Mesenchymal stem cell (in vitro differentiated cells and primary cell): ENCODE measurements around the gene PAM16.

ENCODE experiments used
- DNase-seq: peaks from one replicate; pipeline ENCODE4 v3.0.0-alpha.2; 2013
- H2AFZ ChIP-seq: one replicate; pipeline ENCODE4 v1.6.1; 2013; ENCODE audit warnings: low read depth, mild to moderate bottlenecking, control low read depth, inconsistent platforms, low read length, moderate library complexity
- H2AK5ac ChIP-seq: 2 replicates; pipeline ENCODE4 v1.6.1; 2013; ENCODE audit warnings: low read length, moderate library complexity, mild to moderate bottlenecking, inconsistent platforms; ENCODE audit not compliant: severe bottlenecking
- H2BK120ac ChIP-seq: one replicate; pipeline ENCODE4 v1.6.1; 2013; ENCODE audit warnings: low read depth, mild to moderate bottlenecking, inconsistent platforms, low read length, moderate library complexity
- H2BK12ac ChIP-seq, 2 experiments: one replicate each; pipeline ENCODE4 v1.6.1; 2013; ENCODE audit warnings: inconsistent platforms in 2 of 2, low read length in 2 of 2, mild to moderate bottlenecking in 2 of 2, moderate library complexity in 2 of 2, control low read depth in 1 of 2
- H2BK15ac ChIP-seq: one replicate; pipeline ENCODE4 v1.6.1; 2013; ENCODE audit warnings: mild to moderate bottlenecking, low read depth, inconsistent platforms; ENCODE audit not compliant: poor library complexity, severe bottlenecking
- H2BK5ac ChIP-seq: 2 replicates; pipeline ENCODE4 v1.6.1; 2013; ENCODE audit warnings: low read depth, mild to moderate bottlenecking, low read length, control low read depth, inconsistent platforms; ENCODE audit not compliant: poor library complexity, severe bottlenecking
- H3K14ac ChIP-seq, 2 experiments: one replicate each; pipeline ENCODE4 v1.6.1; 2013; ENCODE audit warnings: inconsistent platforms in 2 of 2, low read length in 2 of 2, control low read depth in 1 of 2, mild to moderate bottlenecking in 1 of 2, moderate library complexity in 1 of 2
- H3K18ac ChIP-seq, 2 experiments: one replicate each; pipeline ENCODE4 v1.6.1; 2013; ENCODE audit warnings: inconsistent platforms in 2 of 2, low read length in 2 of 2, control low read depth in 1 of 2, low read depth in 1 of 2, mild to moderate bottlenecking in 1 of 2
- H3K23ac ChIP-seq, 2 experiments: one replicate each; pipeline ENCODE4 v1.6.1; 2013; ENCODE audit warnings: inconsistent platforms in 2 of 2, low read length in 2 of 2, mild to moderate bottlenecking in 2 of 2, moderate library complexity in 2 of 2, control low read depth in 1 of 2
- H3K27ac ChIP-seq: 2 replicates; pipeline ENCODE4 v1.5.1; 2013; ENCODE audit warnings: mild to moderate bottlenecking, moderate library complexity, low read length, control low read depth, inconsistent platforms; ENCODE audit not compliant: poor library complexity, severe bottlenecking
- H3K27me3 ChIP-seq, 2 experiments: 2 replicates each; pipeline versions ENCODE4 v1.6.1 to v1.7.0; 2013; ENCODE audit warnings: low read length in 2 of 2, mild to moderate bottlenecking in 2 of 2, moderate library complexity in 2 of 2, control low read depth in 1 of 2, inconsistent platforms in 1 of 2; ENCODE audit not compliant: control insufficient read depth in 1 of 2, insufficient read depth in 1 of 2
- H3K36me3 ChIP-seq, 2 experiments: 2 replicates each; pipeline versions ENCODE4 v1.6.1 to v1.7.0; 2013; ENCODE audit warnings: low read length in 2 of 2, control low read depth in 1 of 2, inconsistent platforms in 1 of 2, low read depth in 1 of 2, mild to moderate bottlenecking in 1 of 2; ENCODE audit not compliant: insufficient read depth in 2 of 2, control insufficient read depth in 1 of 2
- H3K4ac ChIP-seq, 2 experiments: one replicate each; pipeline ENCODE4 v1.6.1; 2013; ENCODE audit warnings: inconsistent platforms in 2 of 2, low read length in 2 of 2, mild to moderate bottlenecking in 2 of 2, moderate library complexity in 2 of 2, control low read depth in 1 of 2, low read depth in 1 of 2
- H3K4me1 ChIP-seq: 2 replicates; pipeline ENCODE4 v1.6.1; 2013; ENCODE audit warnings: low read depth, low read length, control low read depth; ENCODE audit not compliant: control insufficient read depth, insufficient read depth
- H3K4me2 ChIP-seq: 2 replicates; pipeline ENCODE4 v1.6.1; 2013; ENCODE audit warnings: low read length, mild to moderate bottlenecking, inconsistent platforms; ENCODE audit not compliant: poor library complexity, severe bottlenecking
- H3K4me3 ChIP-seq, 2 experiments: 2 replicates each; pipeline versions ENCODE4 v1.5.1 to v1.7.0; 2013; ENCODE audit warnings: low read length in 2 of 2, mild to moderate bottlenecking in 2 of 2, control low read depth in 1 of 2, low read depth in 1 of 2; ENCODE audit not compliant: insufficient read depth in 1 of 2
- H3K79me1 ChIP-seq: replicated peaks from 2 replicates; pipeline ENCODE4 v1.6.1; 2013; ENCODE audit warnings: mild to moderate bottlenecking, control low read depth, low read length, inconsistent platforms; ENCODE audit not compliant: poor library complexity, severe bottlenecking
- H3K9ac ChIP-seq: 2 replicates; pipeline ENCODE4 v1.7.0; 2013; ENCODE audit warnings: mild to moderate bottlenecking, low read length, moderate library complexity
- H3K9me3 ChIP-seq: 2 replicates; pipeline ENCODE4 v1.7.0; 2013; ENCODE audit warnings: mild to moderate bottlenecking, low read length; ENCODE audit not compliant: control insufficient read depth
- H4K8ac ChIP-seq: one replicate; pipeline ENCODE4 v1.6.1; 2013; ENCODE audit warnings: inconsistent platforms, mild to moderate bottlenecking, low read length, moderate library complexity
- H4K91ac ChIP-seq: one replicate; pipeline ENCODE4 v1.6.1; 2013; ENCODE audit warnings: mild to moderate bottlenecking, low read length, inconsistent platforms
- WGBS: methylation state at CpG from one replicate; pipeline ENCODE4 v1.1.7; 2013; ENCODE audit warnings: mixed read lengths; 5-methylcytosine and 5-hydroxymethylcytosine counted together

PAM16 gene

GRCh38 chr16:4324492-4325252, 26.4 kb downstream of the PAM16 start:
- H3K27me3 ChIP-seq = no peaks in the 10 kb centered on the region
- peak overlapping the region; percentile 14 for H3K27ac ChIP-seq
- peak overlapping the region; percentile 52 for H4K91ac ChIP-seq
- peak overlapping the region; percentile 82 for H2BK15ac ChIP-seq
- peak overlapping the region; percentile 59 for H3K9ac ChIP-seq
- H2AK5ac ChIP-seq = no peak overlapping the region
- H3K36me3 ChIP-seq = peaks cover 0 to 26% of the 10 kb centered on the region in 2 experiments
- H2AFZ ChIP-seq = no peak overlapping the region
- DNase-seq = no peak
- H2BK5ac ChIP-seq = no peak overlapping the region
- H3K4me1 ChIP-seq = peaks cover 83% of the 10 kb centered on the region
- 91% methylated on average over 22 of the region's 22 CpGs for WGBS
- no peaks in the 10 kb centered on the region for H3K9me3 ChIP-seq
- peak overlapping the region in 1 of 2 experiments; percentile 87 for H3K14ac ChIP-seq
- peak overlapping the region; percentile 3 for H3K4me2 ChIP-seq
- peak overlapping the region; percentile 56 to 83 for H3K18ac ChIP-seq
- H3K4ac ChIP-seq = peak overlapping the region in 1 of 2 experiments; percentile 29
- H4K8ac ChIP-seq = peak overlapping the region; percentile 59
- no peak overlapping the region for H3K23ac ChIP-seq
- peak overlapping the region; percentile 44 to 94 for H2BK12ac ChIP-seq
- no peak overlapping the region for H3K4me3 ChIP-seq
- peak overlapping the region; percentile 74 for H2BK120ac ChIP-seq
- H3K79me1 ChIP-seq = peaks cover 33% of the 10 kb centered on the region

GRCh38 chr16:4323845-4324488, 27.2 kb downstream of the PAM16 start:
- H3K36me3 ChIP-seq = peaks cover 0 to 25% of the 10 kb centered on the region in 2 experiments
- H3K4me3 ChIP-seq = no peak overlapping the region
- H3K23ac ChIP-seq = peak overlapping the region in 1 of 2 experiments; percentile 10
- no peak overlapping the region for H2AFZ ChIP-seq
- peak overlapping the region; percentile 59 for H3K9ac ChIP-seq
- H2BK5ac ChIP-seq = no peak overlapping the region
- H3K9me3 ChIP-seq = no peaks in the 10 kb centered on the region
- peak overlapping the region; percentile 55 to 91 for H3K4ac ChIP-seq
- peak overlapping the region; percentile 46 for H3K27ac ChIP-seq
- peaks cover 84% of the 10 kb centered on the region for H3K4me1 ChIP-seq
- peak; percentile 79 for DNase-seq
- H2AK5ac ChIP-seq = peak overlapping the region; percentile 50
- peak overlapping the region; percentile 44 to 94 for H2BK12ac ChIP-seq
- peak overlapping the region; percentile 93 for H4K8ac ChIP-seq
- H4K91ac ChIP-seq = peak overlapping the region; percentile 67
- no peak overlapping the region for H2BK120ac ChIP-seq
- H3K27me3 ChIP-seq = no peaks in the 10 kb centered on the region
- peaks cover 26% of the 10 kb centered on the region for H3K79me1 ChIP-seq
- H3K18ac ChIP-seq = peak overlapping the region; percentile 34 to 83
- 32% methylated on average over 12 of the region's 12 CpGs for WGBS
- H2BK15ac ChIP-seq = peak overlapping the region; percentile 82
- H3K14ac ChIP-seq = peak overlapping the region in 1 of 2 experiments; percentile 87
- H3K4me2 ChIP-seq = peak overlapping the region; percentile 30

GRCh38 chr16:4323071-4323844, 27.9 kb downstream of the PAM16 start:
- Histone ChIP-seq H2BK5ac (peak overlapping the region; percentile 15), H3K23ac (peak overlapping the region in 1 of 2 experiments; percentile 10), H3K9ac (peak overlapping the region; percentile 59), H3K4me2 (no peak overlapping the region), H3K18ac (peak overlapping the region; percentile 47 to 75), H3K36me3 (peaks cover 0 to 25% of the 10 kb centered on the region in 2 experiments), H3K27me3 (no peaks in the 10 kb centered on the region), H4K91ac (peak overlapping the region; percentile 67), H3K4me3 (no peak overlapping the region), H3K27ac (peak overlapping the region; percentile 46), H3K79me1 (peaks cover 20% of the 10 kb centered on the region), H3K14ac (peak overlapping the region in 1 of 2 experiments; percentile 26), H3K9me3 (no peaks in the 10 kb centered on the region), H2BK120ac (peak overlapping the region; percentile 2), H2BK15ac (peak overlapping the region; percentile 44), H2AFZ (no peak overlapping the region), H3K4me1 (peaks cover 84% of the 10 kb centered on the region), H2AK5ac (peak overlapping the region; percentile 50), H3K4ac (peak overlapping the region; percentile 55 to 91), H2BK12ac (peak overlapping the region in 1 of 2 experiments; percentile 91), H4K8ac (peak overlapping the region; percentile 93)
- WGBS = 93% methylated on average over 21 of the region's 21 CpGs
- DNase-seq = no peak
